COR-L47 (cell line): ENCODE results near the gene NOTCH4.
"Not testable (repeated sequence)": the region's sequence is repeated elsewhere in the genome, so short reads cannot be mapped to it uniquely, and the experiment has no call there.

Experiments
- DNase-seq: peaks from one replicate; lab custom pipeline; 2025; lab: John Stamatoyannopoulos, UW

NOTCH4 gene

GRCh38 chr6:32216998-32217397 lies 6.9 kb downstream of the NOTCH4 start:
- DNase-seq: no peak

- no peak for DNase-seq
Observed at GRCh38 chr6:32216285-32216684, 7.6 kb downstream of the NOTCH4 start.

GRCh38 chr6:32215617-32216016 lies 8.2 kb downstream of the NOTCH4 start:
- no peak for DNase-seq

GRCh38 chr6:32214126-32214525 lies 9.7 kb downstream of the NOTCH4 start:
- no peak for DNase-seq

GRCh38 chr6:32213649-32214048 lies 10.2 kb downstream of the NOTCH4 start:
- no peak for DNase-seq

GRCh38 chr6:32212076-32212760 lies 11.6 kb downstream of the NOTCH4 start:
- no peak for DNase-seq

- DNase-seq: not testable (repeated sequence)
Observed at GRCh38 chr6:32211432-32211831, 12.4 kb downstream of the NOTCH4 start.

GRCh38 chr6:32210191-32210601 lies 13.7 kb downstream of the NOTCH4 start:
- DNase-seq: no peak

- DNase-seq: no peak
Observed at GRCh38 chr6:32208996-32209395, 14.9 kb downstream of the NOTCH4 start.

GRCh38 chr6:32204268-32204715 lies 19.6 kb downstream of the NOTCH4 start:
- no peak for DNase-seq

- peak; percentile 69 for DNase-seq
Observed at GRCh38 chr6:32203426-32204267, 20.2 kb downstream of the NOTCH4 start.

- DNase-seq: no peak
Observed at GRCh38 chr6:32202186-32202585, 21.7 kb downstream of the NOTCH4 start.

GRCh38 chr6:32200711-32201475 lies 23.0 kb downstream of the NOTCH4 start:
- DNase-seq: no peak

- DNase-seq: no peak
Observed at GRCh38 chr6:32198866-32199265, 25.0 kb downstream of the NOTCH4 start.

- no peak for DNase-seq
Observed at GRCh38 chr6:32198345-32198696, 25.5 kb downstream of the NOTCH4 start.

GRCh38 chr6:32196682-32197616 lies 26.9 kb downstream of the NOTCH4 start:
- no peak for DNase-seq

GRCh38 chr6:32195902-32196681 lies 27.8 kb downstream of the NOTCH4 start:
- peak; percentile 97 for DNase-seq

GRCh38 chr6:32195652-32195901 lies 28.3 kb downstream of the NOTCH4 start:
- DNase-seq: peak; percentile 100

- no peak for DNase-seq
Observed at GRCh38 chr6:32194825-32195651, 28.8 kb downstream of the NOTCH4 start.

GRCh38 chr6:32194388-32194787 lies 29.5 kb downstream of the NOTCH4 start:
- no peak for DNase-seq
